SK-N-MC (cell line): Measurements from ENCODE around the gene R3HCC1L.
"Not testable (repeated sequence)": the region's sequence is repeated elsewhere in the genome, so short reads cannot be mapped to it uniquely, and the experiment has no call there.

Experiments used
- FOXP2 ChIP-seq: optimal IDR thresholded peaks from 2 replicates; pipeline ENCODE3; 2011; ENCODE audit warnings: mild to moderate bottlenecking, moderate library complexity; ENCODE audit not compliant: insufficient read depth; ENCODE audit errors: extremely low read length, control extremely low read depth
- POLR2AphosphoS5 ChIP-seq: IDR thresholded peaks from 2 replicates; pipeline ENCODE4 v1.6.1; 2012; ENCODE audit warnings: mild to moderate bottlenecking, low read depth, low read length, borderline replicate concordance

GRCh38 chr10:98133075-98133752, 1.2 kb upstream of the R3HCC1L start:
- TF ChIP-seq POLR2AphosphoS5, FOXP2: not testable (repeated sequence)
